Fibroblast of villous mesenchyme (primary cell): ENCODE measurements around the gene OR5A2. TPM values are rescaled to one million over a fixed set of nuclear protein-coding genes. Genes with fewer than 3 reads are reported as not detected.

Experiments used
- DNase-seq: peaks from one replicate; pipeline ENCODE4 v3.0.0-alpha.2; 2010; ENCODE audit warnings: low read depth
- H3K4me3 ChIP-seq: 2 replicates; pipeline ENCODE4 v1.5.1; 2011; ENCODE audit warnings: low read depth, mild to moderate bottlenecking, low read length
- total RNA-seq: library from RNA; depleted of rRNA; stranded (reverse); fragments of >200 nt; gene quantifications from 2 replicates; pipeline ENCODE4 v1.2.3, GENCODE V29; 2012
- TF ChIP-seq, protein P1 (sequence below): IDR thresholded peaks from 2 replicates; pipeline ENCODE4 v1.5.1; 2012; ENCODE audit warnings: low read depth, mild to moderate bottlenecking, low read length; ENCODE audit not compliant: insufficient read depth

OR5A2 gene
- total RNA-seq, 1 donor, result not detected

GRCh38 chr11:59423835-59424234 lies 2.4 kb downstream of the OR5A2 start:
- TF ChIP-seq, protein P1, sequence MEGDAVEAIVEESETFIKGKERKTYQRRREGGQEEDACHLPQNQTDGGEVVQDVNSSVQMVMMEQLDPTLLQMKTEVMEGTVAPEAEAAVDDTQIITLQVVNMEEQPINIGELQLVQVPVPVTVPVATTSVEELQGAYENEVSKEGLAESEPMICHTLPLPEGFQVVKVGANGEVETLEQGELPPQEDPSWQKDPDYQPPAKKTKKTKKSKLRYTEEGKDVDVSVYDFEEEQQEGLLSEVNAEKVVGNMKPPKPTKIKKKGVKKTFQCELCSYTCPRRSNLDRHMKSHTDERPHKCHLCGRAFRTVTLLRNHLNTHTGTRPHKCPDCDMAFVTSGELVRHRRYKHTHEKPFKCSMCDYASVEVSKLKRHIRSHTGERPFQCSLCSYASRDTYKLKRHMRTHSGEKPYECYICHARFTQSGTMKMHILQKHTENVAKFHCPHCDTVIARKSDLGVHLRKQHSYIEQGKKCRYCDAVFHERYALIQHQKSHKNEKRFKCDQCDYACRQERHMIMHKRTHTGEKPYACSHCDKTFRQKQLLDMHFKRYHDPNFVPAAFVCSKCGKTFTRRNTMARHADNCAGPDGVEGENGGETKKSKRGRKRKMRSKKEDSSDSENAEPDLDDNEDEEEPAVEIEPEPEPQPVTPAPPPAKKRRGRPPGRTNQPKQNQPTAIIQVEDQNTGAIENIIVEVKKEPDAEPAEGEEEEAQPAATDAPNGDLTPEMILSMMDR, result no peak
- H3K4me3 ChIP-seq, result no peak overlapping the region
- DNase-seq, result no peak

DNA sequence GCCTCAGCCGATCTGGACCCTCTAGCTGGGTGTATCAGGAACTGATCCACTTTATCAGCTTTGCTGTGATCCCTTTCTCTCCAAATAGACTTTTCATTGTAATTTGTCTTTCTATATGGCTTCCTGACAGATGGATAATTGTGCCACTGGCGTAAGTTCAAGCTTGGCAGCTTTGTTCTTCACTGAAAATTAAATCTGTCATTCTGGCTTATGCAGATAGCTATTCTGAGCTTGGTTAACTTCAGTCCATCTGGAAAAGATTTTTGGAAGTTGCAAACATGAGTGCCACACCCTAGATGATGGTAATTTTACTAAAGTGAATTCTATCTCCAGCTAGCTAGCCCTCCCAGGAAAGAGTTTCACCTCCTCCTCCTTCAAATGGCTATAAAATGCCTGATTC lies 8.1 kb downstream of the OR5A2 start:
- TF ChIP-seq, protein P1, result no peak
- no peak for DNase-seq
- H3K4me3 ChIP-seq, result no peak overlapping the region

DNA sequence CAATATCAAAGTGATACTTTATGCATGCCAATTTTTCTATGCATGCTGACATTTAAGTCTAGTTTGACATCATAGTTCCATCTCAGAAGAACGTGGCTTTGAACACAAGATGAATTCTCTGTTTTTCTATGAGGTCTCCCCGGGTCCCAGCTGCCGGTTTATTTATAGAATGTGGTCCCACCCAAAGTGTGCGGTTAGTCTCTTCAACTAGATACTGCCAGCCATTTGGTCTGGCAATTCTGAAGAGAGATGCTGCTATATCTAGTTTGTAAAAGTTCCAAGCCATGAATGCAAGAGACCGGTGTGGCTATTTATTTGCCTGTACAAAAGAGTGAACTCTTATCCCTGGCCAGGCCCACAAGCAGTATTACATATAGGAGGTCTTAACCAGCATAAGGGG lies 9.2 kb downstream of the OR5A2 start:
- no peak overlapping the region for H3K4me3 ChIP-seq
- TF ChIP-seq, protein P1, result no peak
- no peak for DNase-seq

- TF ChIP-seq, protein P1, result no peak
- no peak for DNase-seq
- no peak overlapping the region for H3K4me3 ChIP-seq
These were observed 9.6 kb downstream of the OR5A2 start for GRCh38 chr11:59416613-59417012.

- no peak for DNase-seq
- TF ChIP-seq, protein P1, result no peak
- no peak overlapping the region for H3K4me3 ChIP-seq
These were observed 11.1 kb downstream of the OR5A2 start for GRCh38 chr11:59415111-59415510.

GRCh38 chr11:59413646-59414045 lies 12.6 kb downstream of the OR5A2 start:
- TF ChIP-seq, protein P1, result no peak
- H3K4me3 ChIP-seq, result no peak overlapping the region
- DNase-seq, result no peak

- TF ChIP-seq, protein P1, result no peak
- no peak for DNase-seq
- H3K4me3 ChIP-seq, result no peak overlapping the region
These were observed 22.7 kb downstream of the OR5A2 start for GRCh38 chr11:59403546-59403945.
